Activated naive CD4-positive, alpha-beta T cell treated with anti-CD3 and anti-CD28 coated beads for 36 hours (primary cell): Measurements from ENCODE around the gene NKIRAS2. TPM values are rescaled to one million over a fixed set of nuclear protein-coding genes. Genes with fewer than 3 reads are reported as not detected.

Experiments used
- CTCF ChIA-PET: fragments of 350-600 bp; sonication (Branson Sonifier 250); formaldehyde crosslinking; loops from one replicate; lab custom pipeline; 2021; ENCODE audit warnings: antibody characterized with exemption; lab: Charles Lee
- DNase-seq: peaks from one replicate; pipeline ENCODE4 v3.0.0-alpha.2; 2020
- H3K27ac Mint-ChIP-seq: one replicate; pipeline ENCODE4 v1.8.0; 2021; ENCODE audit warnings: mild to moderate bottlenecking, mixed read lengths
- H3K27me3 Mint-ChIP-seq: one replicate; pipeline ENCODE4 v1.8.0; 2021; ENCODE audit warnings: low read depth, mixed read lengths
- H3K36me3 Mint-ChIP-seq: one replicate; pipeline ENCODE4 v1.8.0; 2021; ENCODE audit warnings: low read depth, mixed read lengths
- H3K4me1 Mint-ChIP-seq: one replicate; pipeline ENCODE4 v1.8.0; 2021; ENCODE audit warnings: low read depth, mixed read lengths
- H3K4me3 Mint-ChIP-seq: one replicate; pipeline ENCODE4 v1.8.0; 2021; ENCODE audit warnings: mild to moderate bottlenecking, moderate library complexity, mixed read lengths
- H3K9me3 Mint-ChIP-seq: one replicate; pipeline ENCODE4 v1.8.0; 2021; ENCODE audit warnings: mixed read lengths
- intact Hi-C: fragments of 100-400 bp; cut with micrococcal nuclease; formaldehyde crosslinking; loops from one replicate; pipeline ENCODE4 v1.15.1; 2023
- total RNA-seq, 2 experiments: library from RNA; stranded (reverse); gene quantifications; one replicate each; pipeline ENCODE4 v1.2.3, GENCODE V29; 2021

Gene NKIRAS2
- total RNA-seq, 2 experiments from 2014 or later: 12.4 to 13.2 TPM

GRCh38 chr17:42034059-42034458, 14.2 kb downstream of the NKIRAS2 start:
- Mint-ChIP-seq H3K36me3 (no peaks in the 10 kb centered on the region), H3K4me3 (no peak overlapping the region), H3K27ac (no peak overlapping the region), H3K9me3 (no peaks in the 10 kb centered on the region), H3K4me1 (peaks cover 8% of the 10 kb centered on the region), H3K27me3 (peaks cover 9% of the 10 kb centered on the region)
- intact Hi-C loops: no loop called here
- CTCF ChIA-PET: interaction anchor here (0.7 to 1.7 kb wide), 7 partner anchors 9 to 100 kb away, joined by 3 to 7 read pairs (median 3); partner anchors contain the start of gene NKIRAS2
- peak; percentile 46 for DNase-seq

- Mint-ChIP-seq H3K4me3 (no peak overlapping the region), H3K9me3 (no peaks in the 10 kb centered on the region), H3K27ac (no peak overlapping the region), H3K36me3 (no peaks in the 10 kb centered on the region), H3K4me1 (peaks cover 8% of the 10 kb centered on the region), H3K27me3 (peaks cover 9% of the 10 kb centered on the region)
- intact Hi-C loops: no loop called here
- DNase-seq: no peak
- CTCF ChIA-PET: interaction anchor here (0.6 to 1.3 kb wide), 3 partner anchors 27 to 62 kb away, joined by 3 to 4 read pairs (median 3); no protein-coding TSS in a partner anchor
Observed at GRCh38 chr17:42038221-42038973, 18.5 kb downstream of the NKIRAS2 start.

GRCh38 chr17:42039794-42040763, 20.2 kb downstream of the NKIRAS2 start:
- no peak overlapping the region for H3K4me3 Mint-ChIP-seq
- H3K36me3 Mint-ChIP-seq: no peaks in the 10 kb centered on the region
- H3K27ac Mint-ChIP-seq: no peak overlapping the region
- no peaks in the 10 kb centered on the region for H3K4me1 Mint-ChIP-seq
- peaks cover 9% of the 10 kb centered on the region for H3K27me3 Mint-ChIP-seq
- no peaks in the 10 kb centered on the region for H3K9me3 Mint-ChIP-seq
- DNase-seq: no peak
- intact Hi-C loops: no loop called here
- CTCF ChIA-PET: interaction anchor here (0.6 to 1.3 kb wide), 11 partner anchors 11 to 460 kb away, joined by 3 to 5 read pairs (median 3); partner anchors contain the start of gene DNAJC7

GRCh38 chr17:42040818-42041217, 20.9 kb downstream of the NKIRAS2 start:
- CTCF ChIA-PET: interaction anchor here (0.6 to 1.3 kb wide), 6 partner anchors 10 to 431 kb away, joined by 3 to 5 read pairs (median 4); no protein-coding TSS in a partner anchor
- Mint-ChIP-seq H3K9me3 (no peaks in the 10 kb centered on the region), H3K4me3 (no peak overlapping the region), H3K27me3 (peaks cover 9% of the 10 kb centered on the region), H3K27ac (no peak overlapping the region), H3K36me3 (no peaks in the 10 kb centered on the region), H3K4me1 (no peaks in the 10 kb centered on the region)
- no peak for DNase-seq
- intact Hi-C loops: no loop called here

GRCh38 chr17:42041619-42042018, 21.7 kb downstream of the NKIRAS2 start:
- no peaks in the 10 kb centered on the region for H3K36me3 Mint-ChIP-seq
- intact Hi-C loops: no loop called here
- no peak overlapping the region for H3K27ac Mint-ChIP-seq
- CTCF ChIA-PET: interaction anchor here (0.7 to 2.1 kb wide), 4 partner anchors 10 to 63 kb away, joined by 3 to 7 read pairs (median 4); no protein-coding TSS in a partner anchor
- H3K4me3 Mint-ChIP-seq: no peak overlapping the region
- DNase-seq: no peak
- no peaks in the 10 kb centered on the region for H3K4me1 Mint-ChIP-seq
- H3K9me3 Mint-ChIP-seq: no peaks in the 10 kb centered on the region
- peaks cover 9% of the 10 kb centered on the region for H3K27me3 Mint-ChIP-seq

GRCh38 chr17:42042598-42043319, 22.9 kb downstream of the NKIRAS2 start:
- CTCF ChIA-PET: interaction anchor here (2.1 kb wide), 1 partner anchor 17 kb away, joined by 7 read pairs; no protein-coding TSS in a partner anchor
- no peak for DNase-seq
- H3K27ac Mint-ChIP-seq: no peak overlapping the region
- no peak overlapping the region for H3K4me3 Mint-ChIP-seq
- intact Hi-C loops: no loop called here
- no peaks in the 10 kb centered on the region for H3K4me1 Mint-ChIP-seq
- peaks cover 5% of the 10 kb centered on the region for H3K27me3 Mint-ChIP-seq
- no peaks in the 10 kb centered on the region for H3K36me3 Mint-ChIP-seq
- no peaks in the 10 kb centered on the region for H3K9me3 Mint-ChIP-seq

- CTCF ChIA-PET: interaction anchor here (1.2 to 1.4 kb wide), 2 partner anchors 20 to 83 kb away, joined by 4 read pairs; no protein-coding TSS in a partner anchor
- H3K9me3 Mint-ChIP-seq: no peaks in the 10 kb centered on the region
- H3K4me1 Mint-ChIP-seq: no peaks in the 10 kb centered on the region
- no peak overlapping the region for H3K27ac Mint-ChIP-seq
- intact Hi-C loops: no loop called here
- H3K27me3 Mint-ChIP-seq: peaks cover 5% of the 10 kb centered on the region
- H3K4me3 Mint-ChIP-seq: no peak overlapping the region
- H3K36me3 Mint-ChIP-seq: no peaks in the 10 kb centered on the region
- DNase-seq: no peak
Observed at GRCh38 chr17:42045719-42046118, 25.8 kb downstream of the NKIRAS2 start.

- Mint-ChIP-seq H3K27me3 (peaks cover 12% of the 10 kb centered on the region), H3K27ac (no peak overlapping the region), H3K4me3 (no peak overlapping the region), H3K9me3 (no peaks in the 10 kb centered on the region), H3K36me3 (no peaks in the 10 kb centered on the region), H3K4me1 (no peaks in the 10 kb centered on the region)
- intact Hi-C loops: no loop called here
- CTCF ChIA-PET: interaction anchor here (0.7 to 1.3 kb wide), 2 partner anchors 16 to 44 kb away, joined by 3 read pairs; no protein-coding TSS in a partner anchor
- no peak for DNase-seq
Observed at GRCh38 chr17:42047343-42047742, 27.5 kb downstream of the NKIRAS2 start.

- Mint-ChIP-seq H3K4me3 (peak overlapping the region; percentile 68), H3K4me1 (no peaks in the 10 kb centered on the region), H3K36me3 (no peaks in the 10 kb centered on the region), H3K27ac (no peak overlapping the region), H3K27me3 (peaks cover 24% of the 10 kb centered on the region), H3K9me3 (no peaks in the 10 kb centered on the region)
- DNase-seq: no peak
- intact Hi-C loops: loop anchor here (1.0 kb wide), 1 partner anchor 25 kb away; no protein-coding TSS in a partner anchor
- CTCF ChIA-PET: interaction anchor here (0.6 to 0.8 kb wide), 3 partner anchors 10 to 51 kb away, joined by 3 read pairs; no protein-coding TSS in a partner anchor
Observed at GRCh38 chr17:42049834-42050392, 30.0 kb downstream of the NKIRAS2 start.

- peak within 1 kb of the TSS; percentile 68 for H3K4me3 Mint-ChIP-seq
- CTCF ChIA-PET: interaction anchor here (1.0 to 1.2 kb wide), 3 partner anchors 9 to 57 kb away, joined by 3 to 4 read pairs (median 4); partner anchors contain the start of gene NKIRAS2
Observed at GRCh38 chr17:42050393-42051012, 30.6 kb downstream of the NKIRAS2 start, which contains the start of gene C17orf113. Gene C17orf113 (minus strand): TSS chr17:42050601. CDS start chr17:42043376, 7,225 bp downstream.

More at GRCh38 chr17:42050393-42051012, 30.6 kb downstream of the NKIRAS2 start, which contains the start of gene C17orf113:
- peaks cover 26% of the 10 kb centered on the region for H3K27me3 Mint-ChIP-seq
- peaks cover 3% of the 10 kb centered on the region for H3K4me1 Mint-ChIP-seq
- no peaks in the 10 kb centered on the region for H3K36me3 Mint-ChIP-seq
- peak; percentile 66 for DNase-seq
- no peaks in the 10 kb centered on the region for H3K9me3 Mint-ChIP-seq
- intact Hi-C loops: loop anchor here (1.0 kb wide), 1 partner anchor 25 kb away; no protein-coding TSS in a partner anchor
- H3K27ac Mint-ChIP-seq: no peak within 1 kb of the TSS
